Left lobe of liver (tissue), 2 donors: ENCODE data around the gene GNPDA1. TPM values are rescaled to one million over a fixed set of nuclear protein-coding genes. Genes with fewer than 3 reads are reported as not detected.

Experiments used
- ATAC-seq: fragments of 200-7000 bp; cut with Tn5 transposase; one replicate; pipeline ENCODE4 v1.9.1; 2020; ENCODE audit warnings: mild to moderate bottlenecking, moderate library complexity
- DNase-seq: peaks from one replicate; pipeline ENCODE4 v3.0.0-alpha.2; 2020; ENCODE audit warnings: low spot score
- total RNA-seq: library from RNA; stranded (reverse); gene quantifications from one replicate; pipeline ENCODE4 v1.2.1, GENCODE V29; 2021
- donor health status: DM: no; HTN: no; CAD: no; lungs with moderate emphysema.
- donor health status: DM: no; HTN: yes; CAD: no.

Gene GNPDA1
- total RNA-seq, 1 donor from 2014 or later: 8.8 TPM

GRCh38 chr5:142024771-142025304 is 12.0 kb upstream of the GNPDA1 start:
- peak; percentile 99 for ATAC-seq
- DNase-seq: peak; percentile 85

- ATAC-seq: no peak
- no peak for DNase-seq
Observed at GRCh38 chr5:142023836-142024235, 11.0 kb upstream of the GNPDA1 start.

- DNase-seq (no peak), ATAC-seq (no peak)
Observed at GRCh38 chr5:142020122-142020659, 7.4 kb upstream of the GNPDA1 start.

GRCh38 chr5:142017832-142018427 is 5.1 kb upstream of the GNPDA1 start:
- ATAC-seq: no peak

GRCh38 chr5:142016556-142016955 is 3.7 kb upstream of the GNPDA1 start:
- ATAC-seq: no peak

More at GRCh38 chr5:142017832-142018427, 5.1 kb upstream of the GNPDA1 start:
- no peak for DNase-seq

GRCh38 chr5:142015781-142016533 is 3.1 kb upstream of the GNPDA1 start:
- DNase-seq (no peak), ATAC-seq (no peak)

More at GRCh38 chr5:142016556-142016955, 3.7 kb upstream of the GNPDA1 start:
- DNase-seq: no peak

- ATAC-seq (peak; percentile 45), DNase-seq (no peak)
Observed at GRCh38 chr5:142014911-142015584, 2.2 kb upstream of the GNPDA1 start.

GRCh38 chr5:142013734-142014521 is 1.1 kb upstream of the GNPDA1 start:
- DNase-seq: peak; percentile 89
- ATAC-seq: peak; percentile 70

- peak; percentile 53 for DNase-seq
- peak; percentile 20 for ATAC-seq
Observed at GRCh38 chr5:142012186-142012785, 541 bp downstream of the GNPDA1 start.

GRCh38 chr5:142011572-142012185 is 1.1 kb downstream of the GNPDA1 start:
- ATAC-seq (no peak), DNase-seq (no peak)

- ATAC-seq (no peak), DNase-seq (no peak)
Observed at GRCh38 chr5:142009886-142010285, 2.9 kb downstream of the GNPDA1 start.

- DNase-seq: no peak
- ATAC-seq: no peak
Observed at GRCh38 chr5:142008813-142009212, 4.0 kb downstream of the GNPDA1 start.

- ATAC-seq: no peak
Observed at GRCh38 chr5:142007237-142007544, 5.6 kb downstream of the GNPDA1 start.

GRCh38 chr5:142006363-142007236 is 6.2 kb downstream of the GNPDA1 start:
- DNase-seq: no peak

More at GRCh38 chr5:142007237-142007544, 5.6 kb downstream of the GNPDA1 start:
- no peak for DNase-seq

GRCh38 chr5:142003266-142003800 is 9.5 kb downstream of the GNPDA1 start:
- ATAC-seq: no peak
- no peak for DNase-seq

More at GRCh38 chr5:142006363-142007236, 6.2 kb downstream of the GNPDA1 start:
- no peak for ATAC-seq

- ATAC-seq (no peak), DNase-seq (no peak)
Observed at GRCh38 chr5:142000704-142001484, 11.9 kb downstream of the GNPDA1 start.

- no peak for ATAC-seq
- no peak for DNase-seq
Observed at GRCh38 chr5:142000173-142000572, 12.7 kb downstream of the GNPDA1 start.
